HG03520 (cell line): ENCODE measurements around the gene CALHM1.
"Not testable (repeated sequence)": the region's sequence is repeated elsewhere in the genome, so short reads cannot be mapped to it uniquely, and the experiment has no call there.

ENCODE experiments used
- ATAC-seq: cut with Tn5 transposase; IDR thresholded peaks from one replicate; pipeline ENCODE4 v1.9.1; 2021; ENCODE audit warnings: mild to moderate bottlenecking, moderate library complexity; ENCODE audit not compliant: unreplicated experiment

CALHM1 gene

DNA sequence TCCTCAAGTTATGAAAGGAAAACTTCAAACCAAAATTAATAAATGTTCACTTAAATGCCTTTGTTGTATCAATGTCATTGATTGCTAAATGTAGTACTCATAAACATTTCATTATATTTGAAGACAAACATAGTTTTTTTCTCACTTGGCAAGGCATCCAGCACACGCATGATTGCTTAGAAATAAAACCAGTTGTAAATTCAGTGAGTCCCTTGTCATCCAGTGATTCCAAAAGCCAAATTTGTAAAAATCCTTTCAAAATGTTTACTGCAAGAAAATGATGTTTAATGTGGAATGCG, 28.7 kb upstream of the CALHM1 start:
- no peak for ATAC-seq

GRCh38 chr10:103486635-103487409, 28.1 kb upstream of the CALHM1 start:
- ATAC-seq: not testable (repeated sequence)

GRCh38 chr10:103481974-103482531, 23.4 kb upstream of the CALHM1 start:
- ATAC-seq: no peak

GRCh38 chr10:103480521-103480920, 21.8 kb upstream of the CALHM1 start:
- ATAC-seq: no peak

DNA sequence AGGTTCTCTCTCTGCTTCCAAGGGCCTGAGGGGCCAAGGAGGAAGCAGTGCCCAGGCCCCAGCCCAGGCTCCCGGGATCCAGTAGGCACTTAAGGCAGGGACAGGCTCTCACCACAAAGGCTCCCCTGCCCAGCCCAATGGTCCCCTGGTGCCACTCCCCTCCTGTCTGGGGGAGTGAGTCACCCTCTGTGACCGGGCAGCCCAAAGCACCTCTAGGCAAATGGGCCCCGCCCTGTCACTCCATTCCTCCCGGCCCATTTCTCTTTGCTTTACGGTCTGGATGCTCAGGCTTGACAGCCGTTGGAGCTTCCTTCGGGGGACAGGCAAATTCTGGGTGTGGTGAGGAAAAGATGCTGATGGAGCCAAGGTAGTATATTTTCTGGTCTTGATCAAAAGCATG, 20.4 kb upstream of the CALHM1 start, which contains the start of gene CALHM3:
Gene CALHM3 (minus strand): TSS at position 106 of the 400 bp plus-strand sequence. CDS start 208 bp downstream, outside the sequence.
- no peak for ATAC-seq

- no peak for ATAC-seq
Measured at GRCh38 chr10:103478671-103479070, 20.0 kb upstream of the CALHM1 start.

DNA sequence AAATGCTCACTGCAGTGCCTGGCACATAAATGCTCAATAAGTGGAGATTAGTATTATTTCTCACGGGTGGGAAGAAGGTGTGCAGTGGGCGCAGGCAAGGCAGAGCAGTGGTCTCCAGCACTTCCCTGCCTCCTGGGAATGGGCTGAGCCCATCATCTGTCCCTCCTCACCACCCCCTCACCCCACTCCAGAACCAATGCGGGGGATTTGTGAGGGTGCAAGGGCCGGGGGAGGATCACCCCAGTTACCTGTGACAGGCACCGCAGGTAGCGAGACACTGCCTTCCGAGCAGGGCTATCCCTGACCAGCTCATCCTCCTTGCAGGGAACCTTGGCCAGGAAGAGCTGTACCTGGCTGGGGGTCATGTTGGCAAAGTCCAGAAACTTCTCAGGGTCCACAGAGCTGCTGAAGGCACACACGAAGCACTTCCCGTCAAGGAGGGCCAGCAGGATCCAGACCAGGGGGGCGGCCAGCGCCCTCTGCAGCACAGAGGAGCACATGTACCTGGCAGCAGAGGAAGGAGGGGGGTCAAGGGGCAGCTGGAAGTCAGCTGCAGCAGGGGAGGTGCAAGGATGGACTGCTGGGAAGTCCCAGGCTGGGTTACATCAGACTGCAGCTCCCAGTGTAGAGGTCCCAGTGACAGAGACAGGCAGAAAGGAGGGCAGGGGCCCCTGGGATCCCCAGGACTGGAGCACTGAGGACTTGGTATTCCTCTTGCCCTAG, 17.5 kb upstream of the CALHM1 start:
- no peak for ATAC-seq

- no peak for ATAC-seq
Measured at GRCh38 chr10:103475437-103475836, 16.7 kb upstream of the CALHM1 start.

GRCh38 chr10:103474077-103474476, 15.4 kb upstream of the CALHM1 start:
- no peak for ATAC-seq

- no peak for ATAC-seq
Measured at GRCh38 chr10:103473261-103473671, 14.6 kb upstream of the CALHM1 start.

DNA sequence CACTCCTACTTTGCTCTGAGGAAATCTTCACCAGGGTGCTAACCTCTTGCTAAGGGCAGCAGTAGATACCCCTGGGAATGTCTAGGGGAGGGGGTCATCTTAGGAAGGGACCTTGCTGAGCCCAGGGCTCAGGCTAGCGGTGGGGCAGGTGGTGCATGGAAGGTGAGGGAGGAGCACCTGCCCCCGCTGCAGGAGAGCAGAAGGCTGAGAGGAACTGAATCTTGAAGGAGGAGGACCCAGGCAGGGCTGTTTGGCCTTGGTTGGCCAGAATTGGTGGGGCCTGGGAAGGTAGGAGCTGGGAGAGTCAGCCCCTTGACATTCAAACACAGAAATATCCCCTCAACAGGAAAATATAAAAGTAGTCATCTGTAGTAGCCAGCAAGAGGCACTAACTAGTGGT, 13.3 kb upstream of the CALHM1 start:
- ATAC-seq: no peak

GRCh38 chr10:103470761-103471653, 12.3 kb upstream of the CALHM1 start:
- peak; percentile 40 for ATAC-seq

- ATAC-seq: no peak
Measured at GRCh38 chr10:103469201-103469600, 10.5 kb upstream of the CALHM1 start.

DNA sequence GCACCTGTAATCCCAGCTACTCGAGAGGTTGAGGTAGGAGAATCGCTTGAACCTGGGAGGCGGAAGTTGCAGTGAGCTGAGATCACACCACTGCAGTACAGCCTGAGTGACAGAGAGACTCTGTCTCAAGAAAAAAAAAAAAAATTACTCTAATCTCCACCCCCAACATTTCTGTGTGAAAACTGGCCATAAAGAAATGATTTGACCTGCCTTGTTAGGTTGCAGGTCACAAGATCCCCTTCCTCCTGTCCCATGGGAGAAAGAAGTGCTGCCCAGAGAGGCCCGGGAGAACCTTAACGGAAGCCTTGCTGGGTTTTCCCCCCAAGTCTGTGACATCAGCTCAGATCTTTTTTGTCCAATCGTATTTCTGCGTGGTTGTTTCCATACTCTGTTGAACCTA, 8.7 kb upstream of the CALHM1 start:
- no peak for ATAC-seq

DNA sequence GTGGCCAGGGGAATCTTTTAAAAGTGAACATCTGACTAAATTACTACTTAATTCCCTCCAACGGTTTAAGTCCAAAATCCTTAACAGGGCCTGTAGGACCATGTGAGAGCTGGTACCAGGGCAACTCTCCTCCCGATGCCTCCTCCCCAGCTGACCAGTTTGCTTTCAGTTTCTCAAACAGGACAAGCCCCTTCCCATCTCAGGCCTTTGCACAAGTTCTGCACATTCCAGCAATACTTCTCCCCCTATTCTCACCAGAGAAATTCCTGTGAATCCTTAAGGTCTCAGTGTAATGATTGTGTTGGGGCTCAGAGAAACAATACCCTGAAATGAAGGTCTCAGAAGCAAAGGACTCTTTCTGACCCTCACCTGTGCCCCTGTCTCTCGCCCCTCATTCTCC, 8.0 kb upstream of the CALHM1 start:
- no peak for ATAC-seq

DNA sequence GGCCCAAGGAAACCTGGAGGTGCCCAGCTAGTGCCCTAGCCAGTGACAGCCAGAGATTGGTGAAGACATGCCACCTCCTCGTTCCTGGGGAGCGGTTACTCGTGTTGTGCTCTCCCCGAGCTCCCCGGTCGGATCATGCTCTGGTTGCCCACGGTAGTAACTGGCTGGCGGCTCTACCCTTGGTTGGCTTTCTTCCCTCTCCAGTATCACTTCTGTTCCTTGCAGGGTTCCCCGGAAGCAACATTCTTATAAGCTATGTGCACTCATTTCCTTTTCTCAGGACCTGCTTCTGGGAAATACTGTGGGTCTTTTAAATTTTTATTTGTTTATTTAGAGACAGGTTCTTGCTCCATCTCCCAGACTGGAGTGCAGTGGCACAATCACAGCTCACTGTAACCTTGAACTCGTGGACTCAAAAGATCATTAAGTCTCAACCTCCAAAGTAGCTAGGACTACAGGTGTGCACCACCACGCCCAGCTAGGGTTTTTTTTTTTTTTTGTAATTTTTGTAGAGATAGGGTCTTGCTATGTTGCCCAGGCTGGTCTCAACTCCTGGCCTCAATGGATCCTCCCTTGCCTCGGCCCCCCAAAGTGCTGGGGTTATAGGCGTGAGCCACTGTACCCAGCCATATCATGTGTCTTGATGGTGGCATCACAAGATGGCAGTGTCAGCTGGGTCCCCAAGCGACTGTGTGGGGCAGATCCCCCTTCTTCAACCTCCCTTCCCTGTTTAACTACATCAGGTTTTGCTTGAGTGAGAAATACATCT, 6.9 kb upstream of the CALHM1 start:
- ATAC-seq: no peak

- ATAC-seq: no peak
Measured at GRCh38 chr10:103463499-103463898, 4.8 kb upstream of the CALHM1 start.

DNA sequence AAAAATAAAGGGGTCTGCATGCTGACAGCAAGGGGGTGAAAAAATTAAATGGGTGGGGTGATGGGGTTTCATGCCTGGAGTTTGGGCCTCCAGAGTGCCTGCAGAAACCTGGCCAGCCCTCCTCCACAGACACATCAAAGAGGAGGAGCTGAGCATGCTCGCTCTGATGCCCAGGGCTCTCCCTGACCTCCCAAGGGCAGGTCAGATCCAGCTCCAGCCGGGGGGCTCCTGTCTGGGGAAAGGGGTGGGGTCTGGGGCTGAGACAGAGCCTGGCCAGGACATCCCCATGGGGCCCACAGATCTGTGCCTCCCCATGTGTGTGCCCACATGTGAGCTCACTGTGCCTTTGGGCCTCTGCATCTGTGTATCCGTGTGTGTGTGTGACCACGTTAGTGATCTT, 915 bp upstream of the CALHM1 start:
- no peak for ATAC-seq

DNA sequence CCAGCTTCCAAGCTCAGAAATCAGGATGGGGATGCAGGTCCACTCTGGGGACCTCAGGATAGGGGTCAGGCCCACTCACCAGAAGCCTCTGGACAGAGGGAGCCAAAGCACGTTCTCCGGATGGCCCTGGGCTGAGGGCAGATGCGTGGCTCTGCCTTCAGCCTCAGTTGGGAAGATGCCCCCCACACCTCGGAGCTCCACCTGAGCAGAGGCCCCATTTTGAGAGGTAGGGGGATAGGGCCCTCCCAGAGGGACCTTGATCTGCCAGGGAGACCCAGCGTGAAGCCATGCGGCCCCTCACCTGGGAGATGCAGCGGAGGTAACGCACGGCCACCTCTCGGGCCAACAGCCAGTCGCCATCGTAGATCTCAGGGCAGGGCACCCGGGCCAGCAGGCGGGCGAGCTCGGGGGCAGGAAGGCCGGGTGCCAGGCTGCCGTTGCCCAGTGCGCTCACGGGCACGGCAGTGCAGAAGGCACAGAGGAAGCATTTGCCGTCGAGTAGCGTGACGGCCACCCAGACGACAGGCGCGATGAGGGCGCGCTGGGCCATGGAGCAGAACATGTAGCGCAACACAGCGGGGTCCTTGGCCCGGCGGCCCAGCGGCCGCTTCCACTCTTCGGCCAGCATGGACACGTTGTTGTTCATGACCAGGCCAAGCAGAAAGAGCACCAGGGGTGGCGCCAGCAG, 660 bp downstream of the CALHM1 start:
- ATAC-seq: no peak

- ATAC-seq: no peak
Measured at GRCh38 chr10:103457176-103457712, 1.5 kb downstream of the CALHM1 start.
